SK-N-SH treated with all-trans-retinoic acid at 6 μM for 48 hours (cell line): Measurements from ENCODE around the gene ACVR2A.

ENCODE experiments used
- ZFP30 ChIP-seq: fragments of 450-650 bp; formaldehyde crosslinking; IDR thresholded peaks from 2 replicates; pipeline ENCODE4 v1.5.0; 2022; ENCODE audit warnings: mild to moderate bottlenecking, moderate library complexity
- TF ChIP-seq, protein P1 (sequence below): fragments of 250-450 bp; sonication (Bioruptor Pico); IDR thresholded peaks from 2 replicates; pipeline ENCODE4 v1.5.0; 2020; ENCODE audit warnings: mild to moderate bottlenecking, moderate library complexity
- TF ChIP-seq, protein P2 (sequence below): fragments of 250-450 bp; sonication (Bioruptor Pico); IDR thresholded peaks from 2 replicates; pipeline ENCODE4 v1.8.0; 2020; ENCODE audit warnings: mild to moderate bottlenecking, moderate library complexity, borderline replicate concordance

DNA sequence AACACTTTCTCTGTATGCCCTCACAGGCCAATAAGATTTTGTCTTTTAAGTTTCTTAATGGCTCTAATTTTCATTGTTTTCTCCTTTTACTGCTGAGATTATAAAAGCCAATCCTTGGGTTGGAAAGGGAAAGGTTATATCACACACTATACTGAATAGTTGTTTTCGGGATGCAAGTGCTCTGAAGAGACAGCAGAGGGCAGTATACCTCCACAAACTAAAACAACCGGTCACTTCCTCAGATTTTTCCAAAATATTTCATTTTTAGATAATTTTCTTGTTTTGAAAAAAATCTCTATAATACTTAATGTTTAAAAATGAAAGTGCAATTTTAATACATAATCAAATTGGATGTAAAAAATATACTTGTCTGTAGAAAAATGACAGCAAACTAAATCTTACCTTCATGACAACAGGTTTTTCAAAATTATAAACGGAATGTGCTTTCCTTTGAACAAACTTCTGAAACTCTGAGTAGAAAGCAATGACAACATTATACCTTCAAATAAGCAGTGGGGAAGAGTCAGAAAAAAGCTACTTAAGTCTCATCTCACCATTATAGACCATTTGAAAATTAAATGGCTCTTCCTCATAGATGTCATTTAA, 93.0 kb downstream of the ACVR2A start:
- TF ChIP-seq, protein P1, sequence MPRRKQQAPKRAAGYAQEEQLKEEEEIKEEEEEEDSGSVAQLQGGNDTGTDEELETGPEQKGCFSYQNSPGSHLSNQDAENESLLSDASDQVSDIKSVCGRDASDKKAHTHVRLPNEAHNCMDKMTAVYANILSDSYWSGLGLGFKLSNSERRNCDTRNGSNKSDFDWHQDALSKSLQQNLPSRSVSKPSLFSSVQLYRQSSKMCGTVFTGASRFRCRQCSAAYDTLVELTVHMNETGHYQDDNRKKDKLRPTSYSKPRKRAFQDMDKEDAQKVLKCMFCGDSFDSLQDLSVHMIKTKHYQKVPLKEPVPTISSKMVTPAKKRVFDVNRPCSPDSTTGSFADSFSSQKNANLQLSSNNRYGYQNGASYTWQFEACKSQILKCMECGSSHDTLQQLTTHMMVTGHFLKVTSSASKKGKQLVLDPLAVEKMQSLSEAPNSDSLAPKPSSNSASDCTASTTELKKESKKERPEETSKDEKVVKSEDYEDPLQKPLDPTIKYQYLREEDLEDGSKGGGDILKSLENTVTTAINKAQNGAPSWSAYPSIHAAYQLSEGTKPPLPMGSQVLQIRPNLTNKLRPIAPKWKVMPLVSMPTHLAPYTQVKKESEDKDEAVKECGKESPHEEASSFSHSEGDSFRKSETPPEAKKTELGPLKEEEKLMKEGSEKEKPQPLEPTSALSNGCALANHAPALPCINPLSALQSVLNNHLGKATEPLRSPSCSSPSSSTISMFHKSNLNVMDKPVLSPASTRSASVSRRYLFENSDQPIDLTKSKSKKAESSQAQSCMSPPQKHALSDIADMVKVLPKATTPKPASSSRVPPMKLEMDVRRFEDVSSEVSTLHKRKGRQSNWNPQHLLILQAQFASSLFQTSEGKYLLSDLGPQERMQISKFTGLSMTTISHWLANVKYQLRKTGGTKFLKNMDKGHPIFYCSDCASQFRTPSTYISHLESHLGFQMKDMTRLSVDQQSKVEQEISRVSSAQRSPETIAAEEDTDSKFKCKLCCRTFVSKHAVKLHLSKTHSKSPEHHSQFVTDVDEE (CRISPR knock-in tag), result no peak
- no peak for TF ChIP-seq ZFP30 (CRISPR knock-in tag)
- TF ChIP-seq, protein P2, sequence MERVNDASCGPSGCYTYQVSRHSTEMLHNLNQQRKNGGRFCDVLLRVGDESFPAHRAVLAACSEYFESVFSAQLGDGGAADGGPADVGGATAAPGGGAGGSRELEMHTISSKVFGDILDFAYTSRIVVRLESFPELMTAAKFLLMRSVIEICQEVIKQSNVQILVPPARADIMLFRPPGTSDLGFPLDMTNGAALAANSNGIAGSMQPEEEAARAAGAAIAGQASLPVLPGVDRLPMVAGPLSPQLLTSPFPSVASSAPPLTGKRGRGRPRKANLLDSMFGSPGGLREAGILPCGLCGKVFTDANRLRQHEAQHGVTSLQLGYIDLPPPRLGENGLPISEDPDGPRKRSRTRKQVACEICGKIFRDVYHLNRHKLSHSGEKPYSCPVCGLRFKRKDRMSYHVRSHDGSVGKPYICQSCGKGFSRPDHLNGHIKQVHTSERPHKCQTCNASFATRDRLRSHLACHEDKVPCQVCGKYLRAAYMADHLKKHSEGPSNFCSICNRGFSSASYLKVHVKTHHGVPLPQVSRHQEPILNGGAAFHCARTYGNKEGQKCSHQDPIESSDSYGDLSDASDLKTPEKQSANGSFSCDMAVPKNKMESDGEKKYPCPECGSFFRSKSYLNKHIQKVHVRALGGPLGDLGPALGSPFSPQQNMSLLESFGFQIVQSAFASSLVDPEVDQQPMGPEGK (CRISPR knock-in tag), result no peak
